ENCODE data around the gene CHCHD5. TPM values are rescaled to one million over a fixed set of nuclear protein-coding genes. Genes with fewer than 3 reads are reported as not detected.
"Not testable (repeated sequence)": the region's sequence is repeated elsewhere in the genome, so short reads cannot be mapped to it uniquely, and the experiment has no call there.

Gene CHCHD5
- total and polyA plus RNA-seq, 12 donors = 8.9 to 56.5 (median 33.6) TPM

GRCh38 chr2:112542984-112543661, 41.3 kb upstream of the CHCHD5 start:
- TF ChIP-seq POLR2A (IDR thresholded peaks at IDR 0.05) = no peak
- TF ChIP-seq, protein P1, sequence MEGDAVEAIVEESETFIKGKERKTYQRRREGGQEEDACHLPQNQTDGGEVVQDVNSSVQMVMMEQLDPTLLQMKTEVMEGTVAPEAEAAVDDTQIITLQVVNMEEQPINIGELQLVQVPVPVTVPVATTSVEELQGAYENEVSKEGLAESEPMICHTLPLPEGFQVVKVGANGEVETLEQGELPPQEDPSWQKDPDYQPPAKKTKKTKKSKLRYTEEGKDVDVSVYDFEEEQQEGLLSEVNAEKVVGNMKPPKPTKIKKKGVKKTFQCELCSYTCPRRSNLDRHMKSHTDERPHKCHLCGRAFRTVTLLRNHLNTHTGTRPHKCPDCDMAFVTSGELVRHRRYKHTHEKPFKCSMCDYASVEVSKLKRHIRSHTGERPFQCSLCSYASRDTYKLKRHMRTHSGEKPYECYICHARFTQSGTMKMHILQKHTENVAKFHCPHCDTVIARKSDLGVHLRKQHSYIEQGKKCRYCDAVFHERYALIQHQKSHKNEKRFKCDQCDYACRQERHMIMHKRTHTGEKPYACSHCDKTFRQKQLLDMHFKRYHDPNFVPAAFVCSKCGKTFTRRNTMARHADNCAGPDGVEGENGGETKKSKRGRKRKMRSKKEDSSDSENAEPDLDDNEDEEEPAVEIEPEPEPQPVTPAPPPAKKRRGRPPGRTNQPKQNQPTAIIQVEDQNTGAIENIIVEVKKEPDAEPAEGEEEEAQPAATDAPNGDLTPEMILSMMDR (IDR thresholded peaks at IDR 0.05) = no peak
- H3K4me1 ChIP-seq (replicated peaks in 1 of 2) = peaks cover 11 to 24% of the 10 kb centered on the region in 2 donors
- 4 to 9% (median 6%) methylated on average over 18 of the region's 18 CpGs for WGBS, 4 donors
- intact Hi-C loops (cut with DNase I) = loop anchor here in 1 of 2 donors (5.0 kb wide), 1 partner anchor 61 kb away; the partner anchor contains the start of gene TTL
- peak overlapping the region; percentile 26 to 99 (median 80) for H3K4me3 ChIP-seq
- H3K27me3 ChIP-seq = no peaks in the 10 kb centered on the region
- H3K36me3 ChIP-seq (replicated peaks in 1 of 2) = peaks cover 0 to 14% of the 10 kb centered on the region in 2 donors
- DNase-seq = no peak
- no peaks in the 10 kb centered on the region for H3K9me3 ChIP-seq (replicated peaks in 1 of 3)
- peak overlapping the region in 1 of 5 donors; percentile 92 for H3K27ac ChIP-seq

DNA sequence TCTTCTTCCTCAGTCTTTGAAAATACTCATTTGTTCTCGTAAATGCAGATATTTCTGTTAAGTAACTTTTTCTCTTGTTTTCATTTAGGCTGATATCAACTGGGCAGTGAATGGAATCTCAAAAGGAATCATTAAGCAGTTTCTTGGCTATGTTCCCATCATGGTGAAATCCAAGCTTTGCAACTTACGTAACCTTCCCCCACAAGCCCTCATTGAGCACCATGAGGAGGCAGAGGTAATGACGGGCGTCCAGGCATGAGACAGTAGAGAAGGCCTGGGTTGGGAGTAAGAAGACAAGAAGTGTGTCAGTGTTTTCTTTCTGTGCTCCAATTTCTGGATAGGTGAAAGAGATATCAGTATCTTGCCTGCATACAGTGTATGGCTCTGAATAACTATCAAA, 37.1 kb upstream of the CHCHD5 start:
- 56 to 70% (median 61%) methylated on average over 4 of the region's 4 CpGs for WGBS, 4 donors
- intact Hi-C loops (cut with DNase I) = no loop called here
- peak in 6 of 7 donors; percentile 38 to 70 (median 48) for DNase-seq

GRCh38 chr2:112548980-112549379, 35.4 kb upstream of the CHCHD5 start:
- H3K27me3 ChIP-seq = no peaks in the 10 kb centered on the region
- H3K36me3 ChIP-seq (replicated peaks in 1 of 2) = peaks cover 0 to 57% of the 10 kb centered on the region in 2 donors
- H3K9me3 ChIP-seq (replicated peaks in 1 of 3) = no peaks in the 10 kb centered on the region
- H3K4me1 ChIP-seq (replicated peaks in 1 of 2) = peaks cover 0 to 5% of the 10 kb centered on the region in 2 donors
- WGBS, 4 donors = 91 to 97% (median 96%) methylated on average over 2 of the region's 2 CpGs
- intact Hi-C loops (cut with DNase I) = no loop called here
- H3K27ac ChIP-seq = no peak overlapping the region
- TF ChIP-seq, protein P1 (IDR thresholded peaks at IDR 0.05) = no peak
- TF ChIP-seq POLR2A (IDR thresholded peaks at IDR 0.05) = no peak
- DNase-seq = no peak
- no peak overlapping the region for H3K4me3 ChIP-seq

More for the DNA sequence above, 37.1 kb upstream of the CHCHD5 start:
- Histone ChIP-seq H3K27ac (peak overlapping the region in 1 of 5 donors; percentile 5), H3K4me1 (replicated peaks in 1 of 2) (peaks cover 4 to 15% of the 10 kb centered on the region in 2 donors), H3K27me3 (no peaks in the 10 kb centered on the region), H3K9me3 (replicated peaks in 1 of 3) (no peaks in the 10 kb centered on the region), H3K36me3 (replicated peaks in 1 of 2) (peaks cover 0 to 41% of the 10 kb centered on the region in 2 donors), H3K4me3 (no peak overlapping the region)
- TF ChIP-seq, protein P1 (IDR thresholded peaks at IDR 0.05) = no peak
- no peak for TF ChIP-seq POLR2A (IDR thresholded peaks at IDR 0.05)

DNA sequence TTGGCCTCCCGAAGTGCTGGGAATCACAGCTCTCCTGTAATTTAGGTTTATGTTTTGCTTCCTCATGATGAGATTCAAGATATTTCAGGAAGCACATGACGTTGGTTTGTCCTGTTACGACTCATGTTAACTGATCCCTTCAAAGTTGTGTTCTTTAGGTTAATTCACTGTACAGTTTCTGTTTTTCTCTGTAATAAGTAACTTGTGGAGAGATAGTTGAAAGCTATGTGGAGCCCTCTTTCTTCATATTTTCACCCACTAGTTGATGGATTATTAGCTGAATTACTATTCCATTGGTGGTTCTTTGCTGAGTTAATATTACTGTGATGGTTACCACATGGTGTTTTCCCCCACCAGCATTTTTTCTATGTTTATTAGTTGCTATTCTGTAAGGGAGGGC, 18.3 kb upstream of the CHCHD5 start:
- no peaks in the 10 kb centered on the region for H3K4me1 ChIP-seq (replicated peaks in 1 of 2)
- peaks cover 0 to 71% of the 10 kb centered on the region in 2 donors for H3K36me3 ChIP-seq (replicated peaks in 1 of 2)
- no peak overlapping the region for H3K27ac ChIP-seq
- intact Hi-C loops (cut with DNase I) = no loop called here
- no peak for DNase-seq
- 81 to 94% (median 82%) methylated on average over 3 of the region's 3 CpGs for WGBS, 4 donors
- no peak overlapping the region for H3K4me3 ChIP-seq
- no peaks in the 10 kb centered on the region for H3K27me3 ChIP-seq
- H3K9me3 ChIP-seq (replicated peaks in 1 of 3) = peaks cover 0 to 8% (median 0%) of the 10 kb centered on the region in 3 donors
- TF ChIP-seq POLR2A (IDR thresholded peaks at IDR 0.05) = no peak
- TF ChIP-seq, protein P1 (IDR thresholded peaks at IDR 0.05) = no peak

DNA sequence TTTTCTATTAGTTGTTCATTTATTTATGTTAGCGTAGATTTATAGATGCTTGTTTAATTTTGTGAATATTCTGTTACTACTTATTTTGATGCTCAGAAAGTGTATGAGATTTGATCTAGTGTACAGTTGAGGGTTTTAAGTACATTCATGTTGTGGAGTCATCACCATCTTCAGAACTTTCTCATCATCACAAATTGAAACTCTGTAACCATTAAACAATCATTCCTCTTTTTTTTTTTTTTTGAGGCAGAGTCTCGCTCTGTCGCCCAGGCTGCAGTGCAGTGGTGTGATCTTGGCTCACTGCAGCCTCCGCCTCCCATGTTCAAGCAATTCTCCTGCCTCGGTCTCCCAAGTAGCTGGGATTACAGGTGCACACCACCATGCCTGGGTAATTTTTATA, 17.9 kb upstream of the CHCHD5 start:
- intact Hi-C loops (cut with DNase I) = not testable (repeated sequence)

More for the DNA sequence above, 17.9 kb upstream of the CHCHD5 start:
- 95 to 99% (median 96%) methylated on average over 5 of the region's 5 CpGs for WGBS, 4 donors
- not testable (repeated sequence) for H3K4me1 ChIP-seq (replicated peaks in 1 of 2); H3K27me3 ChIP-seq; H3K27ac ChIP-seq; H3K4me3 ChIP-seq; DNase-seq; H3K9me3 ChIP-seq (replicated peaks in 1 of 3)
- peaks cover 0 to 69% of the 10 kb centered on the region in 2 donors for H3K36me3 ChIP-seq (replicated peaks in 1 of 2)
